C4-2B (cell line): ENCODE results near the gene GID4.

ENCODE experiments used
- H3K27ac ChIP-seq: fragments of 450-650 bp; 2 replicates; pipeline ENCODE4 v1.5.1; 2017
- CTCF ChIP-seq: fragments of 450-650 bp; conservative IDR thresholded peaks from 2 replicates; pipeline ENCODE4 v1.5.1; 2017; ENCODE audit warnings: mild to moderate bottlenecking
- ZFX ChIP-seq: fragments of 450-650 bp; IDR thresholded peaks from 2 replicates; pipeline ENCODE4 v1.6.1; 2017

The GID4 gene

GRCh38 chr17:18107061-18107790, 68.0 kb downstream of the GID4 start:
- H3K27ac ChIP-seq = no peak overlapping the region
- TF ChIP-seq ZFX (no peak), CTCF (no peak)

- no peak overlapping the region for H3K27ac ChIP-seq
- no peak for TF ChIP-seq CTCF
- TF ChIP-seq ZFX = no peak
These were observed 68.8 kb downstream of the GID4 start for GRCh38 chr17:18107971-18108370.

- no peak within 1 kb of the TSS for H3K27ac ChIP-seq
- TF ChIP-seq CTCF (no peak), ZFX (no peak)
These were observed 69.4 kb downstream of the GID4 start, which contains the start of gene MYO15A for GRCh38 chr17:18108401-18109312. Gene MYO15A, plus strand, starts transcription at chr17:18108756. Its CDS starts 10,045 bp downstream, at chr17:18118801.

GRCh38 chr17:18109935-18110485, 70.8 kb downstream of the GID4 start:
- TF ChIP-seq CTCF (no peak), ZFX (no peak)
- no peak overlapping the region for H3K27ac ChIP-seq

- H3K27ac ChIP-seq = no peak overlapping the region
- no peak for TF ChIP-seq CTCF
- no peak for TF ChIP-seq ZFX
These were observed 71.5 kb downstream of the GID4 start for GRCh38 chr17:18110636-18111145.

- no peak overlapping the region for H3K27ac ChIP-seq
- TF ChIP-seq CTCF = no peak
- TF ChIP-seq ZFX = no peak
These were observed 72.2 kb downstream of the GID4 start for GRCh38 chr17:18111330-18111971.
